GM12878 (cell line): ENCODE data around the gene CYP8B1. TPM values are rescaled to one million over a fixed set of nuclear protein-coding genes. Genes with fewer than 3 reads are reported as not detected.

ENCODE experiments used
- ATAC-seq: fragments of 200-7000 bp; cut with Tn5 transposase; 3 replicates; pipeline ENCODE4 v1.9.1; 2020; ENCODE audit warnings: mild to moderate bottlenecking, moderate library complexity
- BruUV-seq: library from RNA; stranded (reverse); fragments of 400-500 nt; replicated peaks from 2 replicates; lab custom pipeline; 2021; lab: Mats Ljungman, UMichigan
- CTCF ChIA-PET: fragments of 300-600 bp; sonication (Branson Sonifier 250); formaldehyde crosslinking; extraction: SDS; loops from one replicate; lab custom pipeline; 2021; ENCODE audit warnings: inconsistent platforms; lab: Yijun Ruan, JAX
- POLR2A ChIA-PET: fragments of 350-600 bp; formaldehyde crosslinking; extraction: SDS; loops from one replicate; lab custom pipeline; 2021; ENCODE audit warnings: inconsistent platforms; lab: Charles Lee
- RAD21 ChIA-PET: fragments of 300-600 bp; sonication (Branson Sonifier 250); formaldehyde crosslinking; loops from one replicate; lab custom pipeline; 2023; ENCODE audit warnings: antibody characterized with exemption; ENCODE audit not compliant: unreplicated experiment; lab: Charles Lee
- SMC1A ChIA-PET: fragments of 300-600 bp; sonication (Branson Sonifier 250); formaldehyde crosslinking; loops from one replicate; lab custom pipeline; 2023; ENCODE audit not compliant: unreplicated experiment, uncharacterized antibody; lab: Charles Lee
- DNase-seq: peaks from one replicate; pipeline ENCODE4 v3.0.0-alpha.2; 2011; ENCODE audit warnings: low read depth, low spot score
- FAIRE-seq: peaks from 3 replicates; lab custom pipeline; 2011; peaks lifted over from hg19 to GRCh38; lab: Jason Lieb, UNC
- H2AFZ ChIP-seq: 2 replicates; pipeline ENCODE4 v1.6.0; 2011; ENCODE audit warnings: low read depth, low read length, control low read depth; ENCODE audit not compliant: control insufficient read depth
- H3K27ac ChIP-seq: 2 replicates; pipeline ENCODE4 v1.5.1; 2011; ENCODE audit warnings: control low read depth; ENCODE audit not compliant: control insufficient read depth, insufficient read depth
- H3K27me3 ChIP-seq, 2 experiments: replicated peaks in 1 of 2; 2 replicates each; pipeline versions ENCODE4 v1.6.0 to v1.6.1; 2011; ENCODE audit warnings: low read length in 1 of 2; ENCODE audit not compliant: control insufficient read depth in 2 of 2, insufficient read depth in 2 of 2
- H3K36me3 ChIP-seq, 2 experiments: 2 replicates each; pipeline ENCODE4 v1.5.1; 2011; ENCODE audit warnings: low read length in 1 of 2; ENCODE audit not compliant: control insufficient read depth in 2 of 2, insufficient read depth in 2 of 2
- H3K4me1 ChIP-seq: 2 replicates; pipeline ENCODE4 v1.6.1; 2011; ENCODE audit warnings: mild to moderate bottlenecking, low read length, moderate library complexity, mixed read lengths; ENCODE audit not compliant: control insufficient read depth, insufficient read depth
- H3K4me2 ChIP-seq: 2 replicates; pipeline ENCODE4 v1.6.0; 2011; ENCODE audit warnings: control low read depth; ENCODE audit not compliant: control insufficient read depth, insufficient read depth
- H3K4me3 ChIP-seq: fragments of 200-600 bp; sonication (generic); 2 replicates; pipeline ENCODE4 v1.5.1; 2016
- H3K79me2 ChIP-seq: 2 replicates; pipeline ENCODE4 v1.6.0; 2011; ENCODE audit warnings: low read length; ENCODE audit not compliant: control insufficient read depth, insufficient read depth
- H3K9ac ChIP-seq: 2 replicates; pipeline ENCODE4 v1.8.0; 2011; ENCODE audit warnings: low read length, control low read depth, mixed read lengths; ENCODE audit not compliant: control insufficient read depth, insufficient read depth
- H3K9me3 ChIP-seq: replicated peaks from 3 replicates; pipeline ENCODE4 v1.5.1; 2011; ENCODE audit warnings: mild to moderate bottlenecking, low read length; ENCODE audit not compliant: control insufficient read depth, insufficient read depth
- H4K20me1 ChIP-seq: 2 replicates; pipeline ENCODE4 v1.6.0; 2011; ENCODE audit not compliant: control insufficient read depth, insufficient read depth
- CHD4 ChIP-seq: fragments of 200-600 bp; sonication (generic); IDR thresholded peaks from 2 replicates; pipeline ENCODE4 v1.6.1; 2016; ENCODE audit warnings: mild to moderate bottlenecking
- FOXM1 ChIP-seq: IDR thresholded peaks from 2 replicates; pipeline ENCODE4 v1.6.1; 2012; ENCODE audit warnings: low read depth, mild to moderate bottlenecking, inconsistent platforms, low read length, moderate library complexity
- HCFC1 ChIP-seq: fragments of 150-350 bp; IDR thresholded peaks from 2 replicates; pipeline ENCODE4 v1.6.1; 2014; ENCODE audit warnings: low read length
- IKZF1 ChIP-seq: fragments of 450-650 bp; conservative IDR thresholded peaks from 2 replicates; pipeline ENCODE4 v1.6.1; 2017; ENCODE audit warnings: antibody characterized with exemption, mild to moderate bottlenecking
- RFX5 ChIP-seq: IDR thresholded peaks from 2 replicates; pipeline ENCODE4 v1.6.1; 2011; ENCODE audit warnings: low read depth, low read length, improper control_type of control experiment
- SMC3 ChIP-seq: IDR thresholded peaks from 2 replicates; pipeline ENCODE4 v1.6.1; 2011; ENCODE audit warnings: low read length, improper control_type of control experiment, borderline replicate concordance
- WGBS: methylation state at CpG from one replicate; pipeline ENCODE4 v1.1.6; 2016; ENCODE audit warnings: low lambda C conversion rate; ENCODE audit not compliant: insufficient replicate concordance, insufficient coverage; ENCODE audit errors: missing lambda C conversion rate; 5-methylcytosine and 5-hydroxymethylcytosine counted together
- in situ Hi-C: fragments of 300-500 bp; cut with MboI; formaldehyde crosslinking; loops from 9 replicates; pipeline ENCODE4 v1.14.3; 2018; ENCODE audit warnings: mixed read lengths
- intact Hi-C: fragments of 100-400 bp; cut with micrococcal nuclease; formaldehyde crosslinking; loops from one replicate; pipeline ENCODE4 v1.14.2; 2022; ENCODE audit not compliant: unreplicated experiment
- polyA plus RNA-seq, 11 experiments: library from polyadenylated mRNA; depleted of rRNA in 4 of 11; unstranded in 6 of 11; stranded (reverse) in 5 of 11; fragments of >200 nt; fragmentation: Nextera tagmentation in 4 of 11; fragmentation: Illumina TruSeq in 1 of 11; extraction: Ambion mirVana in 4 of 11; extraction: Trizol in 1 of 11; gene quantifications; 1 replicate in 1 of 11; 2 replicates in 10 of 11; pipeline versions ENCODE4 v1.2.1 to v1.2.3, GENCODE V29; 2011 to 2016; ENCODE audit warnings: inconsistent platforms in 2 of 11, missing spikeins in 2 of 11, low read depth in 1 of 11
- total RNA-seq, 4 experiments: library from RNA; depleted of rRNA in 3 of 4; stranded (reverse); fragments of >200 nt in 3 of 4; fragmentation: Illumina TruSeq in 1 of 4; extraction: Trizol in 1 of 4; gene quantifications; 2 replicates each; pipeline versions ENCODE4 v1.2.1 to v1.2.3, GENCODE V29; 2013 to 2021
- TF ChIP-seq, protein P1 (sequence below): fragments of 450-650 bp; formaldehyde crosslinking; IDR thresholded peaks from 2 replicates; pipeline ENCODE4 v1.5.0; 2022; ENCODE audit warnings: mild to moderate bottlenecking, missing genetic modification characterization
- TF ChIP-seq, protein P2 (sequence below): fragments of 450-650 bp; IDR thresholded peaks from 2 replicates; pipeline ENCODE4 v1.6.1; 2017; ENCODE audit warnings: mild to moderate bottlenecking
- TF ChIP-seq, protein P3 (sequence below), 3 experiments: IDR thresholded peaks in 2 of 3; conservative IDR thresholded peaks in 1 of 3; 2 replicates each; pipeline ENCODE4 v1.5.1; 2011; ENCODE audit warnings: low read depth in 3 of 3, low read length in 3 of 3, mild to moderate bottlenecking in 3 of 3, control low read depth in 2 of 3, moderate library complexity in 2 of 3, inconsistent platforms in 1 of 3, mixed read lengths in 1 of 3; ENCODE audit not compliant: control insufficient read depth in 2 of 3, insufficient read depth in 1 of 3; ENCODE audit errors: extremely low read depth in 1 of 3
- TF ChIP-seq, protein P4 (sequence below): IDR thresholded peaks from 2 replicates; pipeline ENCODE4 v1.6.1; 2012; ENCODE audit warnings: mild to moderate bottlenecking, low read depth, low read length

Gene CYP8B1
- total and polyA plus RNA-seq, 10 of the 15 experiments (the other 5 are each of a cell fraction or from before 2014, with no cell fraction given) = 0.08 TPM; not detected in 9

DNA sequence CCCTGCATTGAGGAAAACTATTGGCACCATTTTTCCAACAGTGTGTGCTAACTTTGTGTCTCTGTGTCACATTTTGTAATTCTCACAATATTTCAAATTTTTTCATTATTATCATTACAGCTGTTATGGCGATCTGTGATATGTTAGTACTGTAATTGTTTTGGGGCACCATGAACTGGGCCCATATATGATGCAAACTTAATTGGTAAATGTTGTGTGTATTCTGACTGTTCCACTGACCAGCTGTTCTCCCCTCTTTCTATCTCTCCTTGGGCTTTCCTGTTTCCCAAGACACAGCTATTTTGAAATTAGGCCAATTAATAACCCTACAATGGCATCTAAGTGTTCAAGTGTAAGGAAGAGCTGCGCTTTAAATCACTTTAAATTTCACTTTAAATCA is 2.2 kb upstream of the CYP8B1 start:
- Histone ChIP-seq H3K4me3 (no peak overlapping the region), H4K20me1 (no peaks in the 10 kb centered on the region), H3K27me3 (no peaks in the 10 kb centered on the region), H3K4me2 (no peak overlapping the region), H3K36me3 (no peaks in the 10 kb centered on the region), H3K9me3 (no peaks in the 10 kb centered on the region; the same call in 2 of the 3 replicates), H3K79me2 (no peaks in the 10 kb centered on the region), H3K4me1 (peaks cover 4% of the 10 kb centered on the region; the same call in 1 of the 2 replicates), H2AFZ (no peak overlapping the region), H3K9ac (no peak overlapping the region), H3K27ac (no peak overlapping the region)
- WGBS = 20% methylated on average over 2 of the region's 2 CpGs
- no TSS peak for BruUV-seq
- ChIA-PET RAD21 (interaction anchor here (0.6 to 1.9 kb wide), 3 partner anchors 30 to 47 kb away, joined by 6 to 9 read pairs (median 6); no protein-coding TSS in a partner anchor), POLR2A (interaction anchor here (0.7 kb wide), 1 partner anchor 35 kb away, joined by 3 read pairs; no protein-coding TSS in a partner anchor), CTCF (interaction anchor here (1.4 to 2.8 kb wide), 5 partner anchors 38 to 193 kb away, joined by 4 to 21 read pairs (median 12); no protein-coding TSS in a partner anchor), SMC1A (interaction anchor here (1.1 to 3.5 kb wide), 3 partner anchors 11 to 135 kb away, joined by 3 to 9 read pairs (median 4); no protein-coding TSS in a partner anchor)
- no peak for FAIRE-seq
- intact Hi-C loops (no loop called here), in situ Hi-C loops (loop anchor here (5.0 kb wide), 2 partner anchors 41 to 96 kb away; no protein-coding TSS in a partner anchor)
- DNase-seq = no peak
- ATAC-seq = no peak
- TF ChIP-seq RFX5 = no peak
- TF ChIP-seq, protein P1, sequence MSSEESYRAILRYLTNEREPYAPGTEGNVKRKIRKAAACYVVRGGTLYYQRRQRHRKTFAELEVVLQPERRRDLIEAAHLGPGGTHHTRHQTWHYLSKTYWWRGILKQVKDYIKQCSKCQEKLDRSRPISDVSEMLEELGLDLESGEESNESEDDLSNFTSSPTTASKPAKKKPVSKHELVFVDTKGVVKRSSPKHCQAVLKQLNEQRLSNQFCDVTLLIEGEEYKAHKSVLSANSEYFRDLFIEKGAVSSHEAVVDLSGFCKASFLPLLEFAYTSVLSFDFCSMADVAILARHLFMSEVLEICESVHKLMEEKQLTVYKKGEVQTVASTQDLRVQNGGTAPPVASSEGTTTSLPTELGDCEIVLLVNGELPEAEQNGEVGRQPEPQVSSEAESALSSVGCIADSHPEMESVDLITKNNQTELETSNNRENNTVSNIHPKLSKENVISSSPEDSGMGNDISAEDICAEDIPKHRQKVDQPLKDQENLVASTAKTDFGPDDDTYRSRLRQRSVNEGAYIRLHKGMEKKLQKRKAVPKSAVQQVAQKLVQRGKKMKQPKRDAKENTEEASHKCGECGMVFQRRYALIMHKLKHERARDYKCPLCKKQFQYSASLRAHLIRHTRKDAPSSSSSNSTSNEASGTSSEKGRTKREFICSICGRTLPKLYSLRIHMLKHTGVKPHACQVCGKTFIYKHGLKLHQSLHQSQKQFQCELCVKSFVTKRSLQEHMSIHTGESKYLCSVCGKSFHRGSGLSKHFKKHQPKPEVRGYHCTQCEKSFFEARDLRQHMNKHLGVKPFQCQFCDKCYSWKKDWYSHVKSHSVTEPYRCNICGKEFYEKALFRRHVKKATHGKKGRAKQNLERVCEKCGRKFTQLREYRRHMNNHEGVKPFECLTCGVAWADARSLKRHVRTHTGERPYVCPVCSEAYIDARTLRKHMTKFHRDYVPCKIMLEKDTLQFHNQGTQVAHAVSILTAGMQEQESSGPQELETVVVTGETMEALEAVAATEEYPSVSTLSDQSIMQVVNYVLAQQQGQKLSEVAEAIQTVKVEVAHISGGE (CRISPR knock-in tag) = no peak
- TF ChIP-seq HCFC1 = no peak
- TF ChIP-seq, protein P2, sequence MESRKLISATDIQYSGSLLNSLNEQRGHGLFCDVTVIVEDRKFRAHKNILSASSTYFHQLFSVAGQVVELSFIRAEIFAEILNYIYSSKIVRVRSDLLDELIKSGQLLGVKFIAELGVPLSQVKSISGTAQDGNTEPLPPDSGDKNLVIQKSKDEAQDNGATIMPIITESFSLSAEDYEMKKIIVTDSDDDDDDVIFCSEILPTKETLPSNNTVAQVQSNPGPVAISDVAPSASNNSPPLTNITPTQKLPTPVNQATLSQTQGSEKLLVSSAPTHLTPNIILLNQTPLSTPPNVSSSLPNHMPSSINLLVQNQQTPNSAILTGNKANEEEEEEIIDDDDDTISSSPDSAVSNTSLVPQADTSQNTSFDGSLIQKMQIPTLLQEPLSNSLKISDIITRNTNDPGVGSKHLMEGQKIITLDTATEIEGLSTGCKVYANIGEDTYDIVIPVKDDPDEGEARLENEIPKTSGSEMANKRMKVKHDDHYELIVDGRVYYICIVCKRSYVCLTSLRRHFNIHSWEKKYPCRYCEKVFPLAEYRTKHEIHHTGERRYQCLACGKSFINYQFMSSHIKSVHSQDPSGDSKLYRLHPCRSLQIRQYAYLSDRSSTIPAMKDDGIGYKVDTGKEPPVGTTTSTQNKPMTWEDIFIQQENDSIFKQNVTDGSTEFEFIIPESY = no peak
- no peak for TF ChIP-seq CHD4
- TF ChIP-seq, protein P3, sequence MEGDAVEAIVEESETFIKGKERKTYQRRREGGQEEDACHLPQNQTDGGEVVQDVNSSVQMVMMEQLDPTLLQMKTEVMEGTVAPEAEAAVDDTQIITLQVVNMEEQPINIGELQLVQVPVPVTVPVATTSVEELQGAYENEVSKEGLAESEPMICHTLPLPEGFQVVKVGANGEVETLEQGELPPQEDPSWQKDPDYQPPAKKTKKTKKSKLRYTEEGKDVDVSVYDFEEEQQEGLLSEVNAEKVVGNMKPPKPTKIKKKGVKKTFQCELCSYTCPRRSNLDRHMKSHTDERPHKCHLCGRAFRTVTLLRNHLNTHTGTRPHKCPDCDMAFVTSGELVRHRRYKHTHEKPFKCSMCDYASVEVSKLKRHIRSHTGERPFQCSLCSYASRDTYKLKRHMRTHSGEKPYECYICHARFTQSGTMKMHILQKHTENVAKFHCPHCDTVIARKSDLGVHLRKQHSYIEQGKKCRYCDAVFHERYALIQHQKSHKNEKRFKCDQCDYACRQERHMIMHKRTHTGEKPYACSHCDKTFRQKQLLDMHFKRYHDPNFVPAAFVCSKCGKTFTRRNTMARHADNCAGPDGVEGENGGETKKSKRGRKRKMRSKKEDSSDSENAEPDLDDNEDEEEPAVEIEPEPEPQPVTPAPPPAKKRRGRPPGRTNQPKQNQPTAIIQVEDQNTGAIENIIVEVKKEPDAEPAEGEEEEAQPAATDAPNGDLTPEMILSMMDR (IDR thresholded peaks at IDR 0.05 in 2 of 3, conservative IDR thresholded peaks at IDR 0.05 in 1 of 3; ENCODE audit: control insufficient read depth in 2 of 3, extremely low read depth in 1 of 3, insufficient read depth in 1 of 3, low read depth in 3 of 3, low read length in 3 of 3) = no peak
- TF ChIP-seq, protein P4, sequence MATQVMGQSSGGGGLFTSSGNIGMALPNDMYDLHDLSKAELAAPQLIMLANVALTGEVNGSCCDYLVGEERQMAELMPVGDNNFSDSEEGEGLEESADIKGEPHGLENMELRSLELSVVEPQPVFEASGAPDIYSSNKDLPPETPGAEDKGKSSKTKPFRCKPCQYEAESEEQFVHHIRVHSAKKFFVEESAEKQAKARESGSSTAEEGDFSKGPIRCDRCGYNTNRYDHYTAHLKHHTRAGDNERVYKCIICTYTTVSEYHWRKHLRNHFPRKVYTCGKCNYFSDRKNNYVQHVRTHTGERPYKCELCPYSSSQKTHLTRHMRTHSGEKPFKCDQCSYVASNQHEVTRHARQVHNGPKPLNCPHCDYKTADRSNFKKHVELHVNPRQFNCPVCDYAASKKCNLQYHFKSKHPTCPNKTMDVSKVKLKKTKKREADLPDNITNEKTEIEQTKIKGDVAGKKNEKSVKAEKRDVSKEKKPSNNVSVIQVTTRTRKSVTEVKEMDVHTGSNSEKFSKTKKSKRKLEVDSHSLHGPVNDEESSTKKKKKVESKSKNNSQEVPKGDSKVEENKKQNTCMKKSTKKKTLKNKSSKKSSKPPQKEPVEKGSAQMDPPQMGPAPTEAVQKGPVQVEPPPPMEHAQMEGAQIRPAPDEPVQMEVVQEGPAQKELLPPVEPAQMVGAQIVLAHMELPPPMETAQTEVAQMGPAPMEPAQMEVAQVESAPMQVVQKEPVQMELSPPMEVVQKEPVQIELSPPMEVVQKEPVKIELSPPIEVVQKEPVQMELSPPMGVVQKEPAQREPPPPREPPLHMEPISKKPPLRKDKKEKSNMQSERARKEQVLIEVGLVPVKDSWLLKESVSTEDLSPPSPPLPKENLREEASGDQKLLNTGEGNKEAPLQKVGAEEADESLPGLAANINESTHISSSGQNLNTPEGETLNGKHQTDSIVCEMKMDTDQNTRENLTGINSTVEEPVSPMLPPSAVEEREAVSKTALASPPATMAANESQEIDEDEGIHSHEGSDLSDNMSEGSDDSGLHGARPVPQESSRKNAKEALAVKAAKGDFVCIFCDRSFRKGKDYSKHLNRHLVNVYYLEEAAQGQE = no peak
- TF ChIP-seq FOXM1 = no peak
- TF ChIP-seq IKZF1 = no peak
- TF ChIP-seq SMC3 = no peak
